Neural cell (in vitro differentiated cells): Measurements from ENCODE around the gene CTNNA1. TPM values are rescaled to one million over a fixed set of nuclear protein-coding genes. Genes with fewer than 3 reads are reported as not detected.

ENCODE experiments used
- H2AFZ ChIP-seq: fragments of 200-600, 300-800 bp; sonication (generic), shearing (Covaris generic); 2 replicates; pipeline ENCODE4 v1.6.0; 2014; ENCODE audit warnings: low read depth, mild to moderate bottlenecking, antibody characterized with exemption, low read length, moderate library complexity
- H3F3A ChIP-seq: fragments of 200-600 bp; shearing (Covaris generic); 2 replicates; pipeline ENCODE4 v1.6.1; 2016; ENCODE audit warnings: mild to moderate bottlenecking, moderate library complexity, mixed read lengths, antibody characterized with exemption, low read length; ENCODE audit not compliant: insufficient read depth, poor library complexity, severe bottlenecking
- H3K27ac ChIP-seq: fragments of 200-600, 300-800 bp; sonication (generic), shearing (Covaris generic); 2 replicates; pipeline ENCODE4 v1.5.1; 2014; ENCODE audit warnings: mild to moderate bottlenecking, low read length, moderate library complexity
- H3K27me3 ChIP-seq: fragments of 300-800, 200-600 bp; sonication (generic), shearing (Covaris generic); 2 replicates; pipeline ENCODE4 v1.6.0; 2014; ENCODE audit warnings: mild to moderate bottlenecking, low read depth, low read length, moderate library complexity; ENCODE audit not compliant: insufficient read depth
- H3K36me3 ChIP-seq: fragments of 300-800, 200-600 bp; sonication (generic), shearing (Covaris generic); 2 replicates; pipeline ENCODE4 v1.5.1; 2014; ENCODE audit warnings: mild to moderate bottlenecking, antibody characterized with exemption, low read length, moderate library complexity; ENCODE audit not compliant: insufficient read depth
- H3K4me2 ChIP-seq: fragments of 300-800, 200-600 bp; sonication (generic), shearing (Covaris generic); 2 replicates; pipeline ENCODE4 v1.6.0; 2014; ENCODE audit warnings: mild to moderate bottlenecking, low read length
- H3K4me3 ChIP-seq: fragments of 300-800, 200-600 bp; sonication (generic), shearing (Covaris generic); 2 replicates; pipeline ENCODE4 v1.5.1; 2014; ENCODE audit warnings: mild to moderate bottlenecking, low read length, moderate library complexity
- H3K79me2 ChIP-seq: fragments of 200-600 bp; shearing (Covaris generic); replicated peaks from 2 replicates; pipeline ENCODE4 v1.6.0; 2014; ENCODE audit warnings: mild to moderate bottlenecking, low read length, moderate library complexity; ENCODE audit not compliant: insufficient read depth
- H3K9ac ChIP-seq: fragments of 300-800, 200-600 bp; sonication (generic), shearing (Covaris generic); 2 replicates; pipeline ENCODE4 v1.6.1; 2016; ENCODE audit warnings: mild to moderate bottlenecking, low read length, mixed read lengths
- H3K9me2 ChIP-seq: fragments of 200-600 bp; shearing (Covaris generic); 2 replicates; pipeline ENCODE4 v1.6.1; 2016; ENCODE audit warnings: mild to moderate bottlenecking, low read length, mixed read lengths; ENCODE audit not compliant: insufficient read depth
- H3K9me3 ChIP-seq: fragments of 200-600, 300-800 bp; sonication (generic), shearing (Covaris generic); 2 replicates; pipeline ENCODE4 v1.6.1; 2016; ENCODE audit warnings: mild to moderate bottlenecking, mixed run types, low read length, moderate library complexity, mixed read lengths
- H4K20me1 ChIP-seq: fragments of 200-600 bp; shearing (Covaris generic); 2 replicates; pipeline ENCODE4 v1.6.1; 2016; ENCODE audit warnings: mild to moderate bottlenecking, mixed run types; ENCODE audit not compliant: insufficient read depth
- EP300 ChIP-seq: fragments of 450-650 bp; conservative IDR thresholded peaks from 2 replicates; pipeline ENCODE4 v1.6.1; 2014; ENCODE audit warnings: antibody characterized with exemption, mild to moderate bottlenecking, moderate library complexity; ENCODE audit not compliant: poor library complexity, severe bottlenecking
- EZH2 ChIP-seq: fragments of 200-600, 300-800 bp; shearing (Covaris generic), sonication (generic); IDR thresholded peaks from 2 replicates; pipeline ENCODE4 v1.6.1; 2014; ENCODE audit warnings: antibody characterized with exemption, low read length, borderline replicate concordance, mild to moderate bottlenecking; ENCODE audit not compliant: insufficient read depth, poor library complexity, severe bottlenecking
- MXI1 ChIP-seq: fragments of 450-650 bp; conservative IDR thresholded peaks from 2 replicates; pipeline ENCODE4 v1.6.1; 2014; ENCODE audit warnings: antibody characterized with exemption, mild to moderate bottlenecking; ENCODE audit not compliant: poor library complexity, severe bottlenecking
- POLR2AphosphoS5 ChIP-seq: IDR thresholded peaks from 2 replicates; pipeline ENCODE4 v1.6.1; 2012
- RAD21 ChIP-seq: fragments of 450-650 bp; conservative IDR thresholded peaks from 2 replicates; pipeline ENCODE4 v1.6.1; 2014; ENCODE audit warnings: antibody characterized with exemption, mild to moderate bottlenecking, moderate library complexity
- SMC3 ChIP-seq: fragments of 450-650 bp; conservative IDR thresholded peaks from 2 replicates; pipeline ENCODE4 v1.6.1; 2014; ENCODE audit warnings: antibody characterized with exemption, mild to moderate bottlenecking, moderate library complexity; ENCODE audit not compliant: poor library complexity
- TAF1 ChIP-seq: IDR thresholded peaks from 2 replicates; pipeline ENCODE4 v1.6.1; 2012; ENCODE audit warnings: low read depth
- polyA plus RNA-seq: library from polyadenylated mRNA; depleted of rRNA; stranded (reverse); fragments of >200 nt; gene quantifications from 2 replicates; pipeline ENCODE4 v1.2.3, GENCODE V29; 2014
- TF ChIP-seq, protein P1 (sequence below): fragments of 450-650 bp; IDR thresholded peaks from 2 replicates; pipeline ENCODE4 v1.5.1; 2014; ENCODE audit warnings: antibody characterized with exemption, mild to moderate bottlenecking, moderate library complexity; ENCODE audit not compliant: poor library complexity, severe bottlenecking
- TF ChIP-seq, protein P2 (sequence below): IDR thresholded peaks from 2 replicates; pipeline ENCODE4 v1.6.1; 2012; ENCODE audit warnings: borderline replicate concordance

Gene CTNNA1
- polyA plus RNA-seq, 1 donor from 2014 or later, result 87.9 TPM

DNA sequence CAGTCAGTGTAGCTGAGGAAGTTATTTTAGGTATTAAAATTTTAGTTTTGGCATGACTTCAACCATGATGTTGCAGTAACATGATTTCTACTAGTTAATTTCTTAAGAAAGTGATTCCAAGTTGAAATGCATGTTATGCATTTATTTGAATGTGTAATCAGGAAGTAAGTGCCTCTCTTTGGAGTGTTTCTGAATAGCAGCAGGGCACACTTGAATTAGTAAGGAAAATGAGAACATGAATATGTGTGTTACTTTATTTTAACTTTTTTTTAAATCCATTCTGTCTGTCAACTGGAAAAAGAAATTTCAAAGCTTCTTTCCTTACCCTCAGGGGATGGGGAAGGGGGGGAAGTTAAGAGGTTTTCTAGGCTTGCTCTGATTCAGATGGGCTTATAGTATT is 40.4 kb downstream of the CTNNA1 start:
- H2AFZ ChIP-seq, result no peak overlapping the region
- no peaks in the 10 kb centered on the region for H3K36me3 ChIP-seq
- H3K9me3 ChIP-seq, result no peaks in the 10 kb centered on the region
- no peaks in the 10 kb centered on the region for H3F3A ChIP-seq
- no peaks in the 10 kb centered on the region for H3K9me2 ChIP-seq
- H3K27me3 ChIP-seq, result no peaks in the 10 kb centered on the region
- no peak overlapping the region for H3K27ac ChIP-seq
- no peak overlapping the region for H3K9ac ChIP-seq
- H3K4me2 ChIP-seq, result no peak overlapping the region
- TF ChIP-seq POLR2AphosphoS5, result no peak
- no peak for TF ChIP-seq MXI1
- no peak for TF ChIP-seq SMC3
- TF ChIP-seq RAD21, result no peak
- H4K20me1 ChIP-seq, result no peaks in the 10 kb centered on the region
- H3K4me3 ChIP-seq, result no peak overlapping the region
- peaks cover 9% of the 10 kb centered on the region for H3K79me2 ChIP-seq

DNA sequence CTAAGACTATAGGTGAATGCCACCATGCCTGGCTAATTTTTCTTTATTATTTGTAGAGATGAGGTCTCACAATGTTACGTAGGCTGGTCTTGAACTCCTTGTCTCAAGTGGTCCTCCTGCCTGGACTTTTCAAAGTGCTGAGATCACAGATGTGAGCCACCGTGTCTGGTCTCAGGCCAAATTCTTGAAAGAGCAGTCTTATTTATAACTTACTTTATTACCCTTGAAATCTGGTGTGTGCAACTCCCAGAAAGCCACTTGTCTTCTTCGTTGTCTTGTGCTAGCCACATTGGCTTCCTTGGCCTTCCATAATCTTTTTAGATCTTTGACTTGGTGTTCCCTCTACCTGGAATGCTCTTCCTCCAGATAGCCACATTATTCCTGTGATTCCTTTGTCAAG is 50.1 kb downstream of the CTNNA1 start:
- H3K9me2 ChIP-seq, result no peaks in the 10 kb centered on the region
- TF ChIP-seq TAF1 (no peak), EZH2 (no peak), SMC3 (no peak), EP300 (no peak), RAD21 (no peak), MXI1 (no peak), POLR2AphosphoS5 (no peak)
- TF ChIP-seq, protein P1, sequence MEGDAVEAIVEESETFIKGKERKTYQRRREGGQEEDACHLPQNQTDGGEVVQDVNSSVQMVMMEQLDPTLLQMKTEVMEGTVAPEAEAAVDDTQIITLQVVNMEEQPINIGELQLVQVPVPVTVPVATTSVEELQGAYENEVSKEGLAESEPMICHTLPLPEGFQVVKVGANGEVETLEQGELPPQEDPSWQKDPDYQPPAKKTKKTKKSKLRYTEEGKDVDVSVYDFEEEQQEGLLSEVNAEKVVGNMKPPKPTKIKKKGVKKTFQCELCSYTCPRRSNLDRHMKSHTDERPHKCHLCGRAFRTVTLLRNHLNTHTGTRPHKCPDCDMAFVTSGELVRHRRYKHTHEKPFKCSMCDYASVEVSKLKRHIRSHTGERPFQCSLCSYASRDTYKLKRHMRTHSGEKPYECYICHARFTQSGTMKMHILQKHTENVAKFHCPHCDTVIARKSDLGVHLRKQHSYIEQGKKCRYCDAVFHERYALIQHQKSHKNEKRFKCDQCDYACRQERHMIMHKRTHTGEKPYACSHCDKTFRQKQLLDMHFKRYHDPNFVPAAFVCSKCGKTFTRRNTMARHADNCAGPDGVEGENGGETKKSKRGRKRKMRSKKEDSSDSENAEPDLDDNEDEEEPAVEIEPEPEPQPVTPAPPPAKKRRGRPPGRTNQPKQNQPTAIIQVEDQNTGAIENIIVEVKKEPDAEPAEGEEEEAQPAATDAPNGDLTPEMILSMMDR, result no peak
- TF ChIP-seq, protein P2, sequence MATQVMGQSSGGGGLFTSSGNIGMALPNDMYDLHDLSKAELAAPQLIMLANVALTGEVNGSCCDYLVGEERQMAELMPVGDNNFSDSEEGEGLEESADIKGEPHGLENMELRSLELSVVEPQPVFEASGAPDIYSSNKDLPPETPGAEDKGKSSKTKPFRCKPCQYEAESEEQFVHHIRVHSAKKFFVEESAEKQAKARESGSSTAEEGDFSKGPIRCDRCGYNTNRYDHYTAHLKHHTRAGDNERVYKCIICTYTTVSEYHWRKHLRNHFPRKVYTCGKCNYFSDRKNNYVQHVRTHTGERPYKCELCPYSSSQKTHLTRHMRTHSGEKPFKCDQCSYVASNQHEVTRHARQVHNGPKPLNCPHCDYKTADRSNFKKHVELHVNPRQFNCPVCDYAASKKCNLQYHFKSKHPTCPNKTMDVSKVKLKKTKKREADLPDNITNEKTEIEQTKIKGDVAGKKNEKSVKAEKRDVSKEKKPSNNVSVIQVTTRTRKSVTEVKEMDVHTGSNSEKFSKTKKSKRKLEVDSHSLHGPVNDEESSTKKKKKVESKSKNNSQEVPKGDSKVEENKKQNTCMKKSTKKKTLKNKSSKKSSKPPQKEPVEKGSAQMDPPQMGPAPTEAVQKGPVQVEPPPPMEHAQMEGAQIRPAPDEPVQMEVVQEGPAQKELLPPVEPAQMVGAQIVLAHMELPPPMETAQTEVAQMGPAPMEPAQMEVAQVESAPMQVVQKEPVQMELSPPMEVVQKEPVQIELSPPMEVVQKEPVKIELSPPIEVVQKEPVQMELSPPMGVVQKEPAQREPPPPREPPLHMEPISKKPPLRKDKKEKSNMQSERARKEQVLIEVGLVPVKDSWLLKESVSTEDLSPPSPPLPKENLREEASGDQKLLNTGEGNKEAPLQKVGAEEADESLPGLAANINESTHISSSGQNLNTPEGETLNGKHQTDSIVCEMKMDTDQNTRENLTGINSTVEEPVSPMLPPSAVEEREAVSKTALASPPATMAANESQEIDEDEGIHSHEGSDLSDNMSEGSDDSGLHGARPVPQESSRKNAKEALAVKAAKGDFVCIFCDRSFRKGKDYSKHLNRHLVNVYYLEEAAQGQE, result no peak
- H3K36me3 ChIP-seq, result no peaks in the 10 kb centered on the region
- H3K27ac ChIP-seq, result no peak overlapping the region
- H3K27me3 ChIP-seq, result no peaks in the 10 kb centered on the region
- H2AFZ ChIP-seq, result no peak overlapping the region
- H4K20me1 ChIP-seq, result no peaks in the 10 kb centered on the region
- no peaks in the 10 kb centered on the region for H3K79me2 ChIP-seq
- no peak overlapping the region for H3K4me3 ChIP-seq
- no peaks in the 10 kb centered on the region for H3F3A ChIP-seq
- H3K9ac ChIP-seq, result no peak overlapping the region
- no peaks in the 10 kb centered on the region for H3K9me3 ChIP-seq
- no peak overlapping the region for H3K4me2 ChIP-seq

DNA sequence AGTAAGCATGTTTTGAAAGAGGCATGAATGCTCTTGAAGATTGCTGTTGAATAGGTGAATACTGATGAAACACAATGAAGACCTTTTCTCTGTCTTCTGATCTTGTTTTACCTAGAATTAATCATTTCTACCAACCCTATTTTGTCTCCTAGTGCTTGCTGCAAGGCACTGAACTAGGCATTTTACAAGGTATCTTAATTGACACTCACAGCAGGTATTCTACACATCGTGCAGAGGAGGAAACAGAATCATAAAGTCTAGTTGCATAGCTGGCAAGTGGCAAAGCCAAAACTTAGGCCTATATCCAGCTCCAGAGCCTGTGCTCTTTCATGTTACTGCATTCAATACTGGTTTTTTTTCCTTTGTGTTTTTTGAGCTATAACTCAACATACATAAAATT is 50.7 kb downstream of the CTNNA1 start:
- H3K27ac ChIP-seq, result no peak overlapping the region
- H3K9ac ChIP-seq, result no peak overlapping the region
- H3K4me3 ChIP-seq, result no peak overlapping the region
- no peak overlapping the region for H3K4me2 ChIP-seq
- H3K9me3 ChIP-seq, result no peaks in the 10 kb centered on the region
- TF ChIP-seq, protein P1, result no peak
- TF ChIP-seq, protein P2, result no peak
- TF ChIP-seq EP300 (no peak), TAF1 (no peak), POLR2AphosphoS5 (no peak)
- no peak overlapping the region for H2AFZ ChIP-seq
- no peaks in the 10 kb centered on the region for H3F3A ChIP-seq
- no peaks in the 10 kb centered on the region for H3K36me3 ChIP-seq
- H3K9me2 ChIP-seq, result no peaks in the 10 kb centered on the region
- H4K20me1 ChIP-seq, result no peaks in the 10 kb centered on the region
- no peaks in the 10 kb centered on the region for H3K27me3 ChIP-seq
- no peaks in the 10 kb centered on the region for H3K79me2 ChIP-seq
